Muscle layer of colon (tissue), 2 donors: ENCODE results near the gene ADCY3.

Source experiments
- H3K27ac ChIP-seq: one replicate; pipeline ENCODE4 v1.7.0; 2013; ENCODE audit warnings: low read depth, mild to moderate bottlenecking, low read length, moderate library complexity
- H3K27me3 ChIP-seq, 2 donors: one replicate each; pipeline ENCODE4 v1.7.0; 2013; ENCODE audit warnings: low read length in 2 of 2, mild to moderate bottlenecking in 2 of 2; ENCODE audit not compliant: insufficient read depth in 2 of 2, control insufficient read depth in 1 of 2
- H3K36me3 ChIP-seq: one replicate; pipeline ENCODE4 v1.7.0; 2013; ENCODE audit warnings: mild to moderate bottlenecking, low read length; ENCODE audit not compliant: insufficient read depth
- H3K4me1 ChIP-seq: one replicate; pipeline ENCODE4 v1.7.0; 2013; ENCODE audit warnings: mild to moderate bottlenecking, low read length; ENCODE audit not compliant: insufficient read depth
- H3K4me3 ChIP-seq, 2 donors: one replicate each; pipeline ENCODE4 v1.7.0; 2013; ENCODE audit warnings: low read length in 2 of 2, low read depth in 1 of 2, mild to moderate bottlenecking in 1 of 2, moderate library complexity in 1 of 2
- H3K9ac ChIP-seq: one replicate; pipeline ENCODE4 v1.7.0; 2013; ENCODE audit warnings: low read length
- H3K9me3 ChIP-seq: one replicate; pipeline ENCODE4 v1.7.0; 2013; ENCODE audit warnings: mild to moderate bottlenecking, low read length
- donor health status: abdominal sarcoma.
- donor health status: Adenocarcinoma of cecum.

Gene ADCY3

GRCh38 chr2:24856791-24857211 lies 63.2 kb downstream of the ADCY3 start:
- Histone ChIP-seq H3K9ac (no peak overlapping the region), H3K27me3 (no peaks in the 10 kb centered on the region), H3K9me3 (no peaks in the 10 kb centered on the region), H3K27ac (no peak overlapping the region), H3K4me3 (no peak overlapping the region), H3K36me3 (no peaks in the 10 kb centered on the region), H3K4me1 (no peaks in the 10 kb centered on the region)

DNA sequence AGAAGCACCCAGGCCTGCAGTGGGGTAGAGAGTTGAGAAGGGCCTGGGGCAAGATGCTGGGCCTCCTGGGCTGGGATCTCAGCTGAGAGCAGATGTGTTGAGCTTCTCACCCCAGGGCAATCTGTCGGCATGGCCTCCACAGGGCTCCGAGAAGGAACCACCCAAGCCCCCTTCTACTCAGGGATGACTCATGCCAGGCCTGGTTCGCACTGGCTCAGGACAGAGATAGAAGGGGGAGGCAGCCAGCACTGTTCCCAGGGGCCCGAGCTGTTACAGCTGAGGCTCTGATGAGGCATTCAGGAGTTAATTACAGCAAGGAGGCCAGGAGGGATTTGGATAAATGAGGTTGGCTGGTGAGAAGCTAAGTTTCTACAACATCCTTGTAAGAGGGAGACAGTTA lies 64.3 kb downstream of the ADCY3 start:
- no peaks in the 10 kb centered on the region for H3K36me3 ChIP-seq
- no peaks in the 10 kb centered on the region for H3K4me1 ChIP-seq
- H3K9ac ChIP-seq: no peak overlapping the region
- H3K27ac ChIP-seq: no peak overlapping the region
- no peaks in the 10 kb centered on the region for H3K27me3 ChIP-seq
- no peaks in the 10 kb centered on the region for H3K9me3 ChIP-seq
- H3K4me3 ChIP-seq: no peak overlapping the region

DNA sequence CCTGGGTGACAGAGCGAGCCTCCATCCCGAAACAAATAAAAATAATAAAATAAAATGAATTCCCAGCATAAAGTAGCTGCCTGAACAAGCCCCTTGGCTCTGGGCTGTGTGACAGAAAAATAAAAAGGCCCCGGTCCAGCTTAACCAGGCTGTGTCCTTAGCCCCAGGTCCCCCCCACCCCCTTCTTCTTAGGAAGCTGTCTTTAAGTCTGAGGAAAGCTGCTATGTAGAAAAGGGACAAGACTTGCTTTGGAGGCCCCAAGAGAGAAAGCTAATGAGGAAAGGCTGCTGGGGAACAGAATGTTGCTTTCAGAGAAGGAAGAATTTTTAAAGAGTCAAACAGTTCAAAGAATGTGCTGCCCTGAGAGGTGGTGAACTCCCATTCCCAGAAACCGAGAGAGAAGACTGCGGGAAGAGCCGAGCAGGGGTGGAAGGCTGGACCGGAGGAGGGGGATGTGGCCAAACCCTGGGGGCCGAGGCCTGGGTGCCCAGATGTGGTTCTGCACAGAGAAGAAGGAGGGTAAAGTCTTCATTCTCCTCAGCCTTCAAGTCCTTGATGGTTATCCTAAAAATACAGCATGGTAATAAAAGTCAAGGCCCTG lies 64.9 kb downstream of the ADCY3 start:
- H3K9ac ChIP-seq: no peak overlapping the region
- no peak overlapping the region for H3K27ac ChIP-seq
- H3K36me3 ChIP-seq: no peaks in the 10 kb centered on the region

GRCh38 chr2:24853996-24854395 lies 66.0 kb downstream of the ADCY3 start:
- no peak overlapping the region for H3K4me3 ChIP-seq
- H3K36me3 ChIP-seq: no peaks in the 10 kb centered on the region
- no peak overlapping the region for H3K9ac ChIP-seq
- no peaks in the 10 kb centered on the region for H3K27me3 ChIP-seq
- H3K4me1 ChIP-seq: no peaks in the 10 kb centered on the region
- no peaks in the 10 kb centered on the region for H3K9me3 ChIP-seq
- H3K27ac ChIP-seq: no peak overlapping the region

More for the DNA sequence above, 64.9 kb downstream of the ADCY3 start:
- Histone ChIP-seq H3K4me1 (no peaks in the 10 kb centered on the region), H3K4me3 (no peak overlapping the region), H3K27me3 (no peaks in the 10 kb centered on the region), H3K9me3 (no peaks in the 10 kb centered on the region)

- no peak overlapping the region for H3K27ac ChIP-seq
- no peak overlapping the region for H3K9ac ChIP-seq
- H3K9me3 ChIP-seq: no peaks in the 10 kb centered on the region
- no peaks in the 10 kb centered on the region for H3K27me3 ChIP-seq
- H3K36me3 ChIP-seq: no peaks in the 10 kb centered on the region
- H3K4me1 ChIP-seq: no peaks in the 10 kb centered on the region
- H3K4me3 ChIP-seq: no peak overlapping the region
These were observed 67.0 kb downstream of the ADCY3 start for GRCh38 chr2:24853046-24853445.

DNA sequence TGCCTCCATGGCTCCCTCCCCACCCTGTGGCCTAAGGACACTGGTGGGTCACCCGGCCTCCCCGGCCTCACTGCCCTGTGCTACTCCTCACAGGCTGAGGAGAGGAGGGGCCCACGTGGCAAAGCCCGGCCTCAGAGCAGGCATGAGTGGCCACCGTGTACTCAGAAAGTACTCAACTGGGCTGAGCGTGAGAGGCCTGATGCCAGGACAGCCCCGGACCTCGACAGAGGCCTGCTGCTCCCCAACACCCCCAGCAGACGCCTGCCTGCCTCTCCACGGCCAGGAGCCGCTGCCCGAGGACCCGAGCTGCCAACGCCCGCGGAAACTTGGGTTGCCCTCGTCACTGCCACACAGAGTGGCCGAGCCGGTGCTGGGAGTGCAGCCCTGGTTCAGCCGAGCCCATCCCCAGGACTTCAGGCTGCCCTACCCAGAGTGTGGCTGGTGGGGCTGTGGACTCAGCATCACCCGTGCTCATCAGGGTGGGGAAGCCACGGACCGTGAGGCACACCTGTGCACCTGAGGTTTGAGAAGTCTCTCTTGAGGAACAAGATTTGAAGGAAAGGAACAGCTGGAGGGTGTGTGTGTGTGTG lies 67.5 kb downstream of the ADCY3 start:
- Histone ChIP-seq H3K27ac (no peak overlapping the region), H3K4me1 (no peaks in the 10 kb centered on the region), H3K9me3 (no peaks in the 10 kb centered on the region), H3K4me3 (no peak overlapping the region), H3K27me3 (no peaks in the 10 kb centered on the region), H3K9ac (no peak overlapping the region), H3K36me3 (no peaks in the 10 kb centered on the region)

DNA sequence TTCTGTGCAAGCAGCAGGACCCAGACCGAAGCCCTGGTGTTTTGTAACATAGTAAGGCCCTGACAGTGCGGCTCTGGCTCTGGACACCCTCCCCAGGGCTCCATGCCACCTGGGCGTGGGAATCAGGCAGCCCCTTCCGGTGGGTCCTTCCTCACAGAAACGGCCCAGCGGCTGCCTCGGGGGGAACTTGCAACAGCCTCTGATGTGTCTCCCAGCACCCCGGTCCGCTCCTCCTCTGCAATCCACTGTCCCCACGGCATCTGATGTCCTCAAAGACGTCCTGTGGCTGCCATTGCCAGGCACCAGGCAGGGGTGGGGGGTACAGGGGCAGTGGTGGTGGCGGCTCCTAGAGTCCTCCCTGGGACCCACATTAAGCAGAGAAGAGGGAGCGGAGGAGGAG lies 68.0 kb downstream of the ADCY3 start:
- Histone ChIP-seq H3K4me3 (no peak overlapping the region), H3K27ac (no peak overlapping the region), H3K9ac (no peak overlapping the region), H3K36me3 (no peaks in the 10 kb centered on the region), H3K27me3 (no peaks in the 10 kb centered on the region), H3K4me1 (no peaks in the 10 kb centered on the region), H3K9me3 (no peaks in the 10 kb centered on the region)

GRCh38 chr2:24850944-24851343 lies 69.1 kb downstream of the ADCY3 start:
- H3K4me3 ChIP-seq: no peak overlapping the region
- no peaks in the 10 kb centered on the region for H3K9me3 ChIP-seq
- H3K27me3 ChIP-seq: no peaks in the 10 kb centered on the region
- H3K4me1 ChIP-seq: no peaks in the 10 kb centered on the region
- H3K36me3 ChIP-seq: no peaks in the 10 kb centered on the region
- no peak overlapping the region for H3K9ac ChIP-seq
- no peak overlapping the region for H3K27ac ChIP-seq

- no peaks in the 10 kb centered on the region for H3K27me3 ChIP-seq
- no peaks in the 10 kb centered on the region for H3K4me1 ChIP-seq
- no peak overlapping the region for H3K9ac ChIP-seq
- no peak overlapping the region for H3K4me3 ChIP-seq
- H3K27ac ChIP-seq: no peak overlapping the region
- H3K36me3 ChIP-seq: no peaks in the 10 kb centered on the region
- no peaks in the 10 kb centered on the region for H3K9me3 ChIP-seq
These were observed 74.3 kb downstream of the ADCY3 start for GRCh38 chr2:24845691-24846090.

- Histone ChIP-seq H3K27ac (no peak overlapping the region), H3K36me3 (no peaks in the 10 kb centered on the region), H3K9me3 (no peaks in the 10 kb centered on the region), H3K4me3 (no peak overlapping the region), H3K27me3 (no peaks in the 10 kb centered on the region), H3K9ac (no peak overlapping the region), H3K4me1 (no peaks in the 10 kb centered on the region)
These were observed 75.9 kb downstream of the ADCY3 start for GRCh38 chr2:24844023-24844685.

DNA sequence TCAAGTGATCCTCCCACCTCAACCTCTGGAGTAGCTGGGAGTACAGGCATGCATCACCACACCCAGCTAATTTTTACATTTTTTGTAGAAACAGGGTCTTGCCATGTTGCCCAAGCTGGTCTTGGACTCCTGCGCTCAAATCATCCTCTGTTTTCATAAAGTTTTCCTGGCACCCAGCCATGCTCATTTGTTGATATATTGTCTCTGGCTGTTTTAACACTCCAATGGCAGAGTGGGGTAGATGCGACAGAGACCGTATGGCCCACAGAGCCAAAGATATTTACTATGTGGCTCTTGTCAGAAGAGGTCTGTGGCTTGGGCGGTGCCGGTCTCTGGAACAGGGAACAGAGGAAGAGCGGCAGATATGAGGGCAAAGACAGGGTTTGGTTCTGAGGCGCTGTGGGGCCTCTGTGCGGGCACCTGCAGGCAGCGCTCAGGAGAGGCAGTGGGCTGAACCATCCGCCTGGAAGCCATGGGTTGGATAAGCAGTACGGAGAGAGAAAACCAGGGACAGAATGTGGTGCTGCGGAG lies 76.6 kb downstream of the ADCY3 start:
- Histone ChIP-seq H3K36me3 (no peaks in the 10 kb centered on the region), H3K4me3 (no peak overlapping the region), H3K27ac (no peak overlapping the region), H3K9ac (no peak overlapping the region), H3K27me3 (no peaks in the 10 kb centered on the region), H3K9me3 (no peaks in the 10 kb centered on the region), H3K4me1 (no peaks in the 10 kb centered on the region)
